ENCODE data around the gene GNL2. TPM values are rescaled to one million over a fixed set of nuclear protein-coding genes. Genes with fewer than 3 reads are reported as not detected.

Gene GNL2
- total and polyA plus RNA-seq, 9 of the 15 experiments (the other 6 are each of a cell fraction or from before 2014, with no cell fraction given), result 156 to 371 (median 263) TPM

DNA sequence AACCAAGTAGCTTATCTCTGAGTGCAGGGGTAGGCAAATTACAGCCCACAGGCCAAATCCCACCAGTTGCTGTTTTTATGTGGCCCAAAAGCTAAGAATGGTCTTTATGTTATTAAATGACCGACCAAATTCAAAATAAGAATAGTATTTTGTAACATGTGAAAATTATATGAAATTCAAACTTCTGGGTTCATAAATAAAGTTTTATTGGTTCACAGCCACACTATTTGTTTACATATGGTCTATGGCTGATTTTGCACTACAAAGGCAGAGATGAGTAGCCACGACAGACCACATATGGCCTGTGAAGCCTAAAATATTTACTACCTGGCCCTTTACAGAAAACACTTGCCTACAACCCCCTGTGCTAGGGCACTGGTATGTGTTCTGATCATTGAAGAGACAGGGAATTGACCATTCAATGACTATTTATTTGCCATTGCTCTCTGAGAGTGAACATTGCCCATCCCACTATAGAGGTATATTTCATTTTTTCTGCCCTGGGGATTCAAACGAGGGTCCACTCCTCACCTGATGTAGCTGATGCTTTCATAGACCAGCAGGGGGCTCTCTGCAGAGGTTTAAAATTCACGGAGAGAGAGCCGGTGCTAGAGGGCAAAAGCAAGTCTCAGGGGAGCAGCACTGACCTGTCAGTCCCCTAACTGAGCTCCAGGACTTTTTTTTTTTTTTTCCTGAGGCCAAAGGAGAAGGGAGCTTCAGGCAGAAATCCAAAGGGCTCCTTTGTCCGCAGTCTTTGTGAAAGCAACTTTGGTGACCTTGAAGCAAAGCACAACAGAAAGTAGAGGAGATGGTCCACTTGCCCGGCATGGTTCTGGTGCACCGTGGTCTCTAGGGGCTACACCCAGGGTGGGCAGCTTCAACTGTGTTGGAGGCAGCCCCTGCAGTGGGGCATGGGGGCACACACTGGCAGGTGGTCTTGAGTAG, 7.3 kb upstream of the GNL2 start (continued):
- TF ChIP-seq, protein P1, sequence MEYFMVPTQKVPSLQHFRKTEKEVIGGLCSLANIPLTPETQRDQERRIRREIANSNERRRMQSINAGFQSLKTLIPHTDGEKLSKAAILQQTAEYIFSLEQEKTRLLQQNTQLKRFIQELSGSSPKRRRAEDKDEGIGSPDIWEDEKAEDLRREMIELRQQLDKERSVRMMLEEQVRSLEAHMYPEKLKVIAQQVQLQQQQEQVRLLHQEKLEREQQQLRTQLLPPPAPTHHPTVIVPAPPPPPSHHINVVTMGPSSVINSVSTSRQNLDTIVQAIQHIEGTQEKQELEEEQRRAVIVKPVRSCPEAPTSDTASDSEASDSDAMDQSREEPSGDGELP (CRISPR knock-in tag; IDR thresholded peaks at IDR 0.05; ENCODE audit: borderline replicate concordance), result no peak
- TF ChIP-seq, protein P2, sequence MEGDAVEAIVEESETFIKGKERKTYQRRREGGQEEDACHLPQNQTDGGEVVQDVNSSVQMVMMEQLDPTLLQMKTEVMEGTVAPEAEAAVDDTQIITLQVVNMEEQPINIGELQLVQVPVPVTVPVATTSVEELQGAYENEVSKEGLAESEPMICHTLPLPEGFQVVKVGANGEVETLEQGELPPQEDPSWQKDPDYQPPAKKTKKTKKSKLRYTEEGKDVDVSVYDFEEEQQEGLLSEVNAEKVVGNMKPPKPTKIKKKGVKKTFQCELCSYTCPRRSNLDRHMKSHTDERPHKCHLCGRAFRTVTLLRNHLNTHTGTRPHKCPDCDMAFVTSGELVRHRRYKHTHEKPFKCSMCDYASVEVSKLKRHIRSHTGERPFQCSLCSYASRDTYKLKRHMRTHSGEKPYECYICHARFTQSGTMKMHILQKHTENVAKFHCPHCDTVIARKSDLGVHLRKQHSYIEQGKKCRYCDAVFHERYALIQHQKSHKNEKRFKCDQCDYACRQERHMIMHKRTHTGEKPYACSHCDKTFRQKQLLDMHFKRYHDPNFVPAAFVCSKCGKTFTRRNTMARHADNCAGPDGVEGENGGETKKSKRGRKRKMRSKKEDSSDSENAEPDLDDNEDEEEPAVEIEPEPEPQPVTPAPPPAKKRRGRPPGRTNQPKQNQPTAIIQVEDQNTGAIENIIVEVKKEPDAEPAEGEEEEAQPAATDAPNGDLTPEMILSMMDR (IDR thresholded peaks at IDR 0.05 in 2 of 3, conservative IDR thresholded peaks at IDR 0.05 in 1 of 3; ENCODE audit: insufficient read depth in 2 of 3, low read depth in 1 of 3, low read length in 3 of 3), result peak; percentile 78 to 86 (median 80)
- TF ChIP-seq WHSC1 (IDR thresholded peaks at IDR 0.05; ENCODE audit: low read length), result no peak
- no peak for TF ChIP-seq RBBP5 (IDR thresholded peaks at IDR 0.05; ENCODE audit: borderline replicate concordance, insufficient read depth, low read length, poor library complexity, severe bottlenecking)
- TF ChIP-seq TAF1 (IDR thresholded peaks at IDR 0.05; ENCODE audit: control insufficient read depth, extremely low read depth, insufficient read depth, low read length, severe bottlenecking), result no peak
- TF ChIP-seq RFX5 (IDR thresholded peaks at IDR 0.05; ENCODE audit: low read depth, low read length), result no peak
- TF ChIP-seq, protein P3, sequence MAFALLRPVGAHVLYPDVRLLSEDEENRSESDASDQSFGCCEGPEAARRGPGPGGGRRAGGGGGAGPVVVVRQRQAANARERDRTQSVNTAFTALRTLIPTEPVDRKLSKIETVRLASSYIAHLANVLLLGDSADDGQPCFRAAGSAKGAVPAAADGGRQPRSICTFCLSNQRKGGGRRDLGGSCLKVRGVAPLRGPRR (CRISPR knock-in tag; IDR thresholded peaks at IDR 0.05), result no peak
- TF ChIP-seq, protein P4, sequence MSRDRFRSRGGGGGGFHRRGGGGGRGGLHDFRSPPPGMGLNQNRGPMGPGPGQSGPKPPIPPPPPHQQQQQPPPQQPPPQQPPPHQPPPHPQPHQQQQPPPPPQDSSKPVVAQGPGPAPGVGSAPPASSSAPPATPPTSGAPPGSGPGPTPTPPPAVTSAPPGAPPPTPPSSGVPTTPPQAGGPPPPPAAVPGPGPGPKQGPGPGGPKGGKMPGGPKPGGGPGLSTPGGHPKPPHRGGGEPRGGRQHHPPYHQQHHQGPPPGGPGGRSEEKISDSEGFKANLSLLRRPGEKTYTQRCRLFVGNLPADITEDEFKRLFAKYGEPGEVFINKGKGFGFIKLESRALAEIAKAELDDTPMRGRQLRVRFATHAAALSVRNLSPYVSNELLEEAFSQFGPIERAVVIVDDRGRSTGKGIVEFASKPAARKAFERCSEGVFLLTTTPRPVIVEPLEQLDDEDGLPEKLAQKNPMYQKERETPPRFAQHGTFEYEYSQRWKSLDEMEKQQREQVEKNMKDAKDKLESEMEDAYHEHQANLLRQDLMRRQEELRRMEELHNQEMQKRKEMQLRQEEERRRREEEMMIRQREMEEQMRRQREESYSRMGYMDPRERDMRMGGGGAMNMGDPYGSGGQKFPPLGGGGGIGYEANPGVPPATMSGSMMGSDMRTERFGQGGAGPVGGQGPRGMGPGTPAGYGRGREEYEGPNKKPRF (IDR thresholded peaks at IDR 0.05; ENCODE audit: low read depth, low read length), result no peak
- TF ChIP-seq SIN3B (IDR thresholded peaks at IDR 0.05; ENCODE audit: low read depth), result no peak
- TF ChIP-seq KLF16 (IDR thresholded peaks at IDR 0.05), result peak; percentile 45
- TF ChIP-seq SAFB2 (IDR thresholded peaks at IDR 0.05; ENCODE audit: borderline replicate concordance, low read depth, low read length, severe bottlenecking), result no peak
- TF ChIP-seq MEIS2 (IDR thresholded peaks at IDR 0.05; ENCODE audit: partially characterized antibody), result no peak
